GM18511 (cell line): ENCODE results near the gene ZNF438.

Source experiments
- ATAC-seq: cut with Tn5 transposase; IDR thresholded peaks from one replicate; pipeline ENCODE4 v1.9.1; 2021; ENCODE audit warnings: mild to moderate bottlenecking, moderate library complexity; ENCODE audit not compliant: unreplicated experiment

ZNF438 gene

DNA sequence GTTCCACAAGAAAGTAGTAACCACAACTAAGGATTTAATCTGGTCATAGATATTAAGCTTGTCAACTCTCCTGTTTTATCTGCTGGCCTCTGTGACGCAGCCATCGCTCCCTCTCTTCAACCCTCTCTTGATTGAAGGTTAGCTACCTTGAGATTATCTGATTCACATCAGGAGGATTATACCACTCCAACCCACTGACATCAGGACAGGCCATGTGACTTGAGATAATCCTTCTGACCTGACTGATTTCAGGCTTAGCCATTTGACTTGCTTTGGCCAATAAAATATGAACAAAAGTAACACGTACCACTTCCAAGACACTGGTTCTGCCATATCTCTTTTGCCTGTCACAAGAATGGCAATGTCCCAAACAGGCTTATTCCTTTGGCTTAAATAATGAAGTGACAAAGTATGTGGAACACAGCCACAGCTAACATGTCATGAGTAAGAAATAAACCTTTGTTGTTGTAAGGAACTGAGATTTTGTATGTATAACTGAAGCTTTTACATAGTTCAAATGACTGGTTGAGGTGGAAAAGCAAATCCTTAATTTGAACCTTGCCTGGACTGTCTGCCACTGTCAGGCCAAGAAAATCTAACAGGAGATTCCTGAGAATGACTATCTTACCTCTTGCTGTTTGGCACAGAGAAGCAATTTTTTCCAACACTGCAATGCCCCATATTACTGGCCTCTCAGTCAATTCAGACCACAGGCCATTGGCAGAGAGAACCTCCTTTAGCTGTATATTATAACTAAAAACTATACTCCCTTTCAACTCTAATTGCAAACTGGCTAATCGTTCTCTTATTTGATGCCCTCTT lies 13.9 kb downstream of the ZNF438 start:
- ATAC-seq, result no peak

DNA sequence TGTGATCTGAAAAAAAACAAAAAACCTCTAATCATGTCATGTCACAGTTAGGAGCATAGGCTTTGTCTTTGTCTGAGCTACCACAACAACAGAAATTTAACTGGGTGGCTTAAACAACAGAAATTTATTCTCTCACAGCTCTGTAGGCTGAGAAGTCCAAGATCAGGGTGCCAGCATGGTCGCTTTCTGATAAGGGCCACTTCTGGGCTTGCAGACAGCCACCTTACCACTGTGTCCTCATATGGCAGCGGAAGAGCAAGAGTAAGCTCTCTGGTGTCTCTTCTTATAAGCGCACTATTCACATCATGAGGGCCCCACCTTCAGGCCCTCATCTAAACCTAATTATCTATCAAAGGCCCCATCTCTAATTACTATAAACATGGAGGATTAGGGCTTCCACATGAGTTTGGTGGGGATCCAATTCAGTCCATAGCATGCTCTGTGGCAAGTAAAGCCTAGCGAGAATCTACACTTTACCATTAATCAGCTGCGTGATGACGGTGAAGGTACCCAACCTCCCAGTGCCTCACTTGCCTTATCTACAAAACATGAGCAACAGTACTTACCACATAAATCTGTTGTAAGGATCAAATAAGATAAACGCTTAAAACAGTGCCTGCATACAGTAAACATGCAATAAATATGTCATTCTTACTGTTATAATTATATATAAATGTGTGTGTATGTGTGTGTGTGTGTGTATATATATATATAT lies 17.3 kb downstream of the ZNF438 start:
- no peak for ATAC-seq

DNA sequence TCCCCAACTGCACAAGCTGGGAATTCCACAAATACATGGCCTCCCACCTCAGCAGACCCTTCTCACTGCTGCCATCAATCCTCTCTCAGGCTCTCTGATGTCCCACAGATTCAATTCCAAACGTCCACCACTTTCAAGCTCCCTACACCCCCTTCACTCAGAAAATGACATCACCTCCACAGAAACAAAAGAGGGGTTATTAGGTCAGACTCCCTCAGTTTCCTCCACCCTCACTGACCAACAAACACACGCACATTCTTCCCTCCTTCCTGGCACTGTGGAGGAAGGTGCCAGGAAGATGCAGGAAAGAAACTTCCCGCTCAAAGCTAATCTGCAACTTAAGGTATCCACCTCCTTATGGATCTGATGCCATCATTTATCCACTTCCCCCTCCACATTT lies 18.3 kb downstream of the ZNF438 start:
- ATAC-seq, result no peak

DNA sequence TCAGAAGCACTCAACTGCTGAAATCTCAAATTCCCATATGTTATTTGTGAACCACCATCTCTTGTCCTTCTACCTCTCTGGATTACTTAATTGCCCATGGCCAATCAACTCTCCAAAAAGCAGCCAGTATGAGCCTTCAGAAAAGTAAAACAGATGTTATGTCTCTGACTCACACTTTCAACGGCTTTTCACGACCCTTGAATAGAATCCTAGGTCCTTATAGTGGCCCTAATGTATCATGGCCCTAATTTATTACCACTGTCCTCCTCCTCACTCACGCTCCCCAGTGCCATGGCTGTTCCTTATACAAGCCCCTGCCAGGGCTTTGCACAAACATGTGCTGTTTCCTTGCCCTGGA lies 20.0 kb downstream of the ZNF438 start:
- ATAC-seq, result no peak

DNA sequence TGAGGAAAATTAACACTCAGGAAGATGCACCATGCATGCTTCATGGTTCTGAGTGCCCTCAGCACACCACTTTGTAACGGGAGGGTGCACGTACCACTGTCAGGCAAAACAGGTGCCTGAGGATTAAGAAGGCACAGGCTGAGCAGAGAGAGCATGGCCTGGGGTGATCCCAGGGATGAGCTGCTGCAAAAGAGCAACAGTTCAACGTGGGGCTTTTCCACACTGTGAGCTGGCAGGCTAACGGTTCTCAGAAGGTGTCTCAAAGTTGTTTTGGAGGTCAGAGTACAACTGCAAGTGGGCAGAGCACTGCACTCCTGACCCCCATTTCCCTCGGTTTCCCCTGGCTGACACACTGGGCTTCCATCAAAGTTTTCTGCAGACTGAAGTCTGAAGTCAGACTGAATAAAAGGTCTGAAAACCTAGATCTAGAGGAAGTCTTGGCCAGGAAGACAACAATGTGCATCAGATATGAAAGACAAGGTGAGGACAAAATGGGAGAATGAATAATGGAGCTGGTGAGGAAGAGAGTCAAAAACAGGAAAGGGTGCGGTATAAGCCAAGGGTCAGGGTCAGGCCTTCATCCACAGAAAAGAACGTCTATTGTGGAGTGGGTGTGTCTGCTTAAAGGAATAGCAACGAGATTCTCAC lies 20.5 kb downstream of the ZNF438 start:
- ATAC-seq, result no peak

DNA sequence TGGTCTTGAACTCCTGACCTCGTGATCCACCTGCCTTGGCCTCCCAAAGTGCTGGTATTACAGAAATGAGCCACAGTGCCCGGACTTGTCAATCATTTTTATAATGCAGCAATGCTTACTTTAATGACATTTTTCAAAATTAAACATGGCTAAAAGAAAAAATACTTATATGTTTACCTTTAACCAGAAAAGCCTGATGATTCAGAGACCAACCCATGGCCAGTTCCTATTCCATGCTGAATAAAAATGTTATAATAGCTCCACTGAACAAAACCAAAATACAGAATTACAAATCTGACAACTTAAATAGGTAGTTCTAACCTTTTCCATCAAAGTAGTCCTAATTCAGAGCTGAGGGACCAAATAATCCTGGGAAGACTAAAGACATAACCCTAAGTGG lies 21.6 kb downstream of the ZNF438 start:
- no peak for ATAC-seq

DNA sequence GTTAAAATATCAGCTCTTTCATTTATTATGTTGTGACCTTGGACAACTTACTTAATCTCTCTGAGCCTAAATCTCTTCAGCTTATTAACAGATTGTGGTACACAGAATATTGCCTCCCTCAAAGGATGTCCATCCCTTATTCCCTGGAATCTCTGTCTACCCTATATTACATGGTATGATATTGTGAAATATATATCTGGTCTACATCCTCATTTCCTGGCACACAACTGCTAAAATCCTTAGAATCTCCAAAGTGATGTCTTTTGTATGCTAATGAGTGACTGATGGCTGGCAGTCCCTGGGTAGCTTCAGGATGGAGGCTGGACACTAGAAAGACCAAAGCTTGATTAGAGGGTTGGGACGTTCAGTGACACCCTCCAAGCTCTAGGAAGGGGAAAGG lies 25.8 kb downstream of the ZNF438 start:
- no peak for ATAC-seq

DNA sequence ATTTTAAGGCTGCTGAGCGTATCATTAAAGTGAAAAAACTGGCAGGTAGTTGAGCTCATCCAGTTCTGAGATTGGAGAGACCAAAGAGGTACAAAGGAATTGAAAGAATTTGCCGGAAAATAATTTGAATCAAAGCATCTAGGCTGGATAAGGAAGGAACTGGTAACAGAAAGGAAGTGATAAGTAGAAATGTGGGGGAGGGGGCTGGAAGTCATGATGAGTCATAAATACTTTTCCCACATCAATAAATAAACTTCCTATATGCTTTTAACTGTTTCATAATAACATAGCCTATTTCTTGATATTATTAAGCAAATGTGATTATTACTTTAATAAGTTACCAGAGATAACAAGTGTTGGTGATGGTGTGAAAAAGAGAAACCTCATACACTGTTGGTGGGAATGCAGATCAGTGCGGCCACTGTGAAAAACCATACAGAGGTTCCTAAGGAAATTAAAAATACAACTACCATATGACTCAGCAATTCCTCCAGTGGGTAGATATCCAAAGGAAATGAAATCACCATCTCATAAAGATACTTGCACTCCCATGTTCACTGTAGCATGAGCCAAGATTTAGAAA lies 27.0 kb downstream of the ZNF438 start:
- ATAC-seq, result no peak

DNA sequence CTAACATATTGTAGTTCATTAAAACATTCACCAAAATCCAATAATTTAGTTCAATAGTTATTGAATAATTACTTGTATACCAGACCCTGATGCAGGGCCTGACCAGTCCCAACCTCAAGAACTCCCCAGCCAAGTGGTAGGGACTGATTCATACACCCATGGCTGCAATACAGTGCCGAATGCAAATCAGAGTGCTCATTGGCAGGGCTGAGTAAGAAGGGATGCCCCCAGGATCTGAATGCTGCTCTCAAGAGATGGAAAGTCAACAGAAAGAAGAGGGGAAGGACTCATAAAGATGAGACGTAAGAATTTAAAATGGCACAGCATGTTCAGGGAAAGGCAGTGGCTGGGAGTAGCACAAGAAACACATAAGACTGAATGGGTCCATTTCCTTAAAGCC lies 29.9 kb downstream of the ZNF438 start:
- no peak for ATAC-seq

DNA sequence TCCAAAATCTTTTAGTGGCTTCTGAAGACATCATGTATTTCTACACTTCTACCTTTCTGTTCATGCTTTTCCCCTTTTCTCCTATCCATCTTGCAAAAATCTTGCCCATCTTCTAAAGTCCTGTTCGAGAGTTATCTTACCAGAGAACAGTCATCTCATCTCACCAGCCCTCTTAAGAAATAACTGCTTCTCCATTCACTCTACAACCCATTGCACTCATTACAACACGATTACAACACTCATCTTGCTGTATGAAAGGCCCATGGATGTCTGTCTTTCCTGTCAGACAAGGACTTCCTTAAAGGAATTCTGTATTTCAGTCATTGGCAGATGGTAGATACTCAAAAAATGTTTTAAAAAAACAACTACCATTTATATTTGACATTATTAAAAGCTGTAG lies 30.8 kb downstream of the ZNF438 start:
- no peak for ATAC-seq

DNA sequence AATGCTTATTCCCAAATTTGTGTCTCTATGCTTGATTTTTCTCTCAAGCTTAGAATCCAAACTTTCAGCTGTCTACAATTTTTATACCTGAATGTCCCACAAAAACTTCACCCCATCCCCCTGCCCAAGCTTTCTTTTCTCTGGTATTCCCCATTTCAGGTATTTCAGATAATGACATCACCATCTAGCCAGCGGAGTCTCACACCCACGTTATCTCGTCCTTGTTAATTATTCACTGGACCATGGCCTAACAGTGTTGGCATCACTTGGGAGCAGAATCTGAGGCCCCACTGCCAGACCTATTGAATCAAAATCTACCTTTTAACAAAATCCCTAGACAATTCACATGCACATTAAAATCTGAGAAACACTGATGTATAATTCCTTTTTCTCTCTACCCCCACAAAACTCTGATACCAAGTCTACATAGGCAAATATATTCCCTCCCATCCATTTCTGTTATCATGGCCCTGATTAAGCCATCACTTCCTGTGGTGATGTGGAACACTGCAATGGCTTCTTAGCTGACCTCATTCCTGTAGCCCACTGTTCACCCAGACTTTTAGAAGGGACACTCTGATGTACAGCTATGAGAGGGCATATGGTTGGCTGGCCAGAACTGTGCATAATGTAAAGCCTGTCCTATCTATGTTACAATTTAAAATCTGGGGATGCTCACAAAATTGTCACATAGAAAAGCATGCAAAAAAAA lies 31.4 kb downstream of the ZNF438 start:
- ATAC-seq, result no peak

DNA sequence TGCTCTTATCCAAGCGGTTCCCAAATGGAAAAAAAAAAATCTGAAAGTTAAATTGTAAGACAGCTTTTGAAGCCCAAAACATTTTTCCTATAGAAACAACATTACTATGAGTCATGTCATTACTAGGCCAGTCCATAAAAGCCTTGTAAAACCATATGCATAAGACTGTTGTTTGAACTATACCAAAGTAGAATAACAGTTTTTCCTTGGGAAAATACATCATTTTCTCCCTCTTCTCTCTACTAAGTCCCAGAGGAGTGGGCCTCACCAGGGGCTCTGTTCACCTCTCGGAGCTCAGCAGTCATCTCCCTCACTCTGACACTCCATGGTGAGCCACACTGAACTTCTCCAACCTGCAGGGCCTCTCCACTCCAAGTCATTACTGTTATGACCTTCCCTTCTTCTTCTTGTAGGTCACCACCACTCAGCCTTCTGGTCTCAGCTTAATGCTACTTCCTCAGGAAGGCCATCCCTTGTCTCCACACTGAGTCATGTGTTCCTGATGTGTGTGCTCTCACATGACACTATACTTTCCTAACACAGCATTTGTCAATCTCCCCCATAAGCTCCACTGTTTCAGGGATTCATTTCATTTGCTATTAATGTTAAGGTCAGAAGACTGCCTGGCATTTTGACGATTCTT lies 32.5 kb downstream of the ZNF438 start:
- ATAC-seq, result no peak

DNA sequence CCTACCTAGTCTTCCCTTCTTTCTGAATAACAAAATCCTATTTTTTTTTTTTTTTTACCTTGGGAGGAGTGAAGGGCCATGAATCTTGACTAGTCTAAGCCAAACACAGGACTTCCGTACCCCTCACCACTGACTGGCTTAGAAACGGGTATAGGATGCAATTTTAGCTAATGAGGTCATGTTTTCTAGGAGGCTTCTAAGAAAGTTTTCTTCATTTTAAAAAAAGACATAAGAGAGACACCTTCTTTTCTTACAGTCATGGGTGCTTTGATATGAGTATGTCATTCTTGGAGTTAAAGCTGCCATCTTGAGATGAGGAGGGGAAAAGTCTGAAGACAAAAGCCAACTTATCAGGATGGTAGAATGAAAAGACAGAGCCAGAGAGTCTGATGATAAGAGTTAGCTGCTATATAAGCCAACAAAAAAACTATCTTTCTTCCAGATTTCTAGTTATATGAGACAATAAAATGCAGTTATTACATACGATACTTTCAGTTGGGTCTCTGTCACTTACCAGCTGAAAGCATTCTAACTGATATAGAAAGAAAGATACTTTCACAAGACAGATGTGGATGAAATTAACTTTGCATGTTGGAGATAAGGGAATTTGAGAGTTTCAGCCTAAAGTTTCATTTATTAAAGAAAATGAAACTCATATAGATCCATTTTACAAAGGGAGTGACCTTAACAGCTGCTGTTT lies 34.0 kb downstream of the ZNF438 start:
- ATAC-seq, result no peak

DNA sequence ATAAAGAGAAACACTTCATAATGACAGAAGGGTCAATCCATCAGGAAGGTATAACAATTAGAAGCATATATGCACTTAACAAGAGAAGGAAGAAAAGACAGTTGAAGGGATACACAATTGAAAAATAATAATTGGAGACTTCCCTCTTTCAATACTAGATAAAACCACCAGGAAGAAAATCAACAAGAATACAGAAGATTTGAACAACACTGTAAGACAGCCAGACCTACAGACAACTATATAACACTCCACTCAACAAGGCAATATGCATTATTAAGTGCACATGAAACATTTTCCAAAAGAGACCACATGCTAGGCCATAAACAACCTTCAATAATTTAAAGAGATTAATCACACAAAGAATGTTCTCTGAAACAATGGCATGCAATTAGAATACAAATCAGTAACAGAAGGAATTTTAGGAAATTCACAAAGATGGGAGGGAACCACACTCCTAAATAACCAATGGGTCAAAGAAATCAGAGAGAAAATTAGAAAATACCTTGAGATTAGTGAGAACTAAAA lies 35.1 kb downstream of the ZNF438 start:
- no peak for ATAC-seq

DNA sequence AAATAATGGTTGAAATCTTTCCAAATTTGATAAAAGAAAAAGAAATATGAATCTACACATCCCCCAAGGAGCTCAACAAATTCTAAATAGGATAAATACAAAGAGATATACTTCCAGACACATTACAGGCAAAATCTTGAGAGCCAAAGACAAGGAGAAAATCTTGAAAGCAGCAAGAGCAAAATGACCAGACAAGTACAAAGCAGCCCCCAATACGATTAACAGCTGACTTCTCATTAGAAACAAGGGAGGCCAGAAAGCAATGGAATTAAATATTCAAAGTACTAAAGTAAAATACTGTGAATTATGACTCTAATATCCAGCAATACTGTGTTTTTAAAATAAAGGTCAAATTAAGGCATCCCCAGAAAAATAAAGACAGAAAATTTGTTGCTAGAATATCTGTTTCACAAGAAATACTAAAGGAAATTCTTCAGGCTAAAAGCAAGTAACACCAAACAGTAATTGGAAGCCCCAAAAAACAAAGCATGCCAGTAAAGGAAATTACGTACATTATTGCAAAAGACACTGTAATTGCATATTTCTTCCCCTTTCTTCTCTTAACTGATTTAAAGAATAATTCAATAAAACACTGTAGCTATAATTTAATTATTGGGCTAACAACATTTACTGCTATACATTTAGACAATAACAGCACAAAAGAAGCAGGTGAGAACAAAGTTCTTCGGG lies 36.4 kb downstream of the ZNF438 start:
- no peak for ATAC-seq

DNA sequence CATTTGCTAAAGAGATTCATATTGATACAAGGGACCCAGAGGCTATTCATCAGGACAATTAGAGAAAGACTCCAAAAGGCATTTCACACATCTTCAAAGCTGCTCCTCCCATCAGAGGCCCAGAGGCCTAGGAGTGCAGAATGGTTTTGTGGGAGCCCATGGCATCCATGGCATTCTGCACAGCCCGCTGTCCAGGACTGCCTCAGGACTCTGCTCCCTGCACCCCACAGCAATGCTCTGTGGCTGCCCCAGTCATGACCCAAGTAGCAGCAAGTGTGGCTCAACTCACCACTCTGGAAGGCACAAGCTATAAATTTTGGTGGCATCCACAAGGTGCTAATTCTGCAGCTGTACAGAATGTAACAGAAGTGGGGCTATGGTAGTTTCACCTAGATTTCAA lies 38.5 kb downstream of the ZNF438 start:
- no peak for ATAC-seq

DNA sequence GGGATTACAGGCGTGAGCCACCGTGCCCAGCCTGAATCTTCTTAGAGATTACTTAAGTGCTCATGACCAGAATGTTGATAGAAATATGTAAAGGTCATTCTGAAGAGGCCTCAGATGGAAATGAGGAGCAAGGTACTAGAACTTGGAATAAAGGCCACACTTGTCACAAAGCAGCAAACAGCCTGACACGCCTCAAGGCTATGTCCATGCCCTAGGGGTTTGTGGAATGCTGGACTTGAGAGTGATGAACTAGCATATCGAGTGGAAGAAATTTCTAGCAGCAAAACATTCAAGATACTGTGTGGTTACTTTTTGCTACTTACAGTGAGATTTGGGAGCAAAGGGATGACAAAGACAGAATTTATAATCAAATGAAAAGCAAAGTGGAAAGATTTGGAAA lies 39.0 kb downstream of the ZNF438 start:
- ATAC-seq, result no peak

DNA sequence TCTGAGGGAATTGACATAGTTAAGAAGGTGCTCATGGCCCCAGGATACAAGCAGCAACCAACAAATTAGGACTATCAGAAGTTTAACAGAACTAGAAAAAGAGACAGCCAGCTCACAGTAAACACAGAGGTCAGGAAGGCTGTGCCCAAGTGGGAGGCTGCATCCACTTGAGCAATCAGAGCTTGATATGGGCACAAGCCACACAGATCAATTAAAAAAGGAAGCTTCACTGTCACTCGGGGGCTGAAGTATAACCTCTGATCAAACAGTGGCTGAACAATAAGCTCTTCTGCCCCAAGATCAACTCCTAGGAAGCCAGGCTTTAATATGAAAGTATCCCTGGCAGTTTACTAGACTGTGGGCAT lies 40.0 kb downstream of the ZNF438 start:
- ATAC-seq, result no peak

DNA sequence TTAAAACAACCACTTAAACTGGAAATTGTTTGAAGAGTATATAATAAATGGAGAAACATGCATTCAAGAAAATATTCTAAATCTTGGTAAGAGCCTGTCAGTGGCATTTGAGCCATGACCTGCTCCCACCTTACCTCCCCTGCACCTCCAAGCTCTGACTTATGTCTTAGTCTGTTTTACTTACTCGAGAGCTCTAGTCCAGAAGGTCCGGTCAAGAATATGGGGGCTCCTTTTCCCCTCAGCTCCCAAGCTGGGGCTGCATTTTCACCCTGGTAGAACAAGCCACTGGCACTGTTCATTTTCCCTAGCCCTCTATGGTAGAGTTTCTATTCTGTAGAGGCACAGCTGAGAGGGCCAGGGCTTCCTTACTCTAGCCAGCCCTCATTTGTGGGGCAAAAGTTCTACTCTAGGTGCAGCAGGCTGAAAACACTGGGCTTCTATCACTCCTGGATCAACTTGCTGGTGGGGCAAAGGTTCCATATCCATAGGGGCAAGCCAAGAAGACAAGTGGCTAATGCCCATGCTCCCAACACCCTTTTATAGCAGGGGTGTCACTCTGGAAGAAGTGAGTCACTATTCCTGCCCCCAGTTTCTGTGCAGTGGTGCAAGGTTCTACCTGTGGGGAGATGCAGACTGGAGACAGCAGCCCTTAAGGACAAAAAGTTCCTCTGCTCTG lies 40.6 kb downstream of the ZNF438 start:
- ATAC-seq, result no peak
